GM13976 (cell line): ENCODE data around the gene PACRG.

Source experiments
- DNase-seq: peaks from one replicate; pipeline ENCODE4 v3.0.0; 2012; ENCODE audit warnings: low spot score
- CTCF ChIP-seq: IDR thresholded peaks from 2 replicates; pipeline ENCODE4 v1.5.1; 2012; ENCODE audit warnings: borderline replicate concordance, mild to moderate bottlenecking; ENCODE audit not compliant: insufficient read depth; ENCODE audit errors: extremely low read depth, missing control alignments, control extremely low read depth
- in situ Hi-C: fragments of 300-500 bp; cut with MboI; formaldehyde crosslinking; loops from one replicate; pipeline ENCODE4 v1.12.0; 2022; ENCODE audit warnings: low sequenced_read_pairs, mixed read lengths, inconsistent platforms; ENCODE audit not compliant: unreplicated experiment

The PACRG gene

GRCh38 chr6:162873537-162873936, 145.8 kb downstream of the PACRG start:
- DNase-seq = no peak
- in situ Hi-C loops = no loop called here
- TF ChIP-seq CTCF = no peak

- no peak for DNase-seq
- TF ChIP-seq CTCF = no peak
- in situ Hi-C loops = no loop called here
Observed at GRCh38 chr6:162875070-162875469, 147.3 kb downstream of the PACRG start.

- in situ Hi-C loops = no loop called here
- TF ChIP-seq CTCF = no peak
- no peak for DNase-seq
Observed at GRCh38 chr6:162882801-162883481, 155.2 kb downstream of the PACRG start.

GRCh38 chr6:162887981-162888689, 160.4 kb downstream of the PACRG start:
- DNase-seq = no peak
- in situ Hi-C loops = no loop called here
- no peak for TF ChIP-seq CTCF

GRCh38 chr6:162889303-162889702, 161.5 kb downstream of the PACRG start:
- DNase-seq = no peak
- in situ Hi-C loops = no loop called here
- TF ChIP-seq CTCF = no peak

- in situ Hi-C loops = no loop called here
- TF ChIP-seq CTCF = no peak
- no peak for DNase-seq
Observed at GRCh38 chr6:162898011-162898410, 170.2 kb downstream of the PACRG start.

- TF ChIP-seq CTCF = no peak
- no peak for DNase-seq
- in situ Hi-C loops = no loop called here
Observed at GRCh38 chr6:162899148-162899547, 171.4 kb downstream of the PACRG start.
